ENCODE results near the gene GRIPAP1. TPM values are rescaled to one million over a fixed set of nuclear protein-coding genes. Genes with fewer than 3 reads are reported as not detected.

GRIPAP1 gene
- total and polyA plus RNA-seq, 2 of the 13 experiments (the other 11 are each of a cell fraction or from before 2014, with no cell fraction given), result 16.1 to 22.6 TPM

DNA sequence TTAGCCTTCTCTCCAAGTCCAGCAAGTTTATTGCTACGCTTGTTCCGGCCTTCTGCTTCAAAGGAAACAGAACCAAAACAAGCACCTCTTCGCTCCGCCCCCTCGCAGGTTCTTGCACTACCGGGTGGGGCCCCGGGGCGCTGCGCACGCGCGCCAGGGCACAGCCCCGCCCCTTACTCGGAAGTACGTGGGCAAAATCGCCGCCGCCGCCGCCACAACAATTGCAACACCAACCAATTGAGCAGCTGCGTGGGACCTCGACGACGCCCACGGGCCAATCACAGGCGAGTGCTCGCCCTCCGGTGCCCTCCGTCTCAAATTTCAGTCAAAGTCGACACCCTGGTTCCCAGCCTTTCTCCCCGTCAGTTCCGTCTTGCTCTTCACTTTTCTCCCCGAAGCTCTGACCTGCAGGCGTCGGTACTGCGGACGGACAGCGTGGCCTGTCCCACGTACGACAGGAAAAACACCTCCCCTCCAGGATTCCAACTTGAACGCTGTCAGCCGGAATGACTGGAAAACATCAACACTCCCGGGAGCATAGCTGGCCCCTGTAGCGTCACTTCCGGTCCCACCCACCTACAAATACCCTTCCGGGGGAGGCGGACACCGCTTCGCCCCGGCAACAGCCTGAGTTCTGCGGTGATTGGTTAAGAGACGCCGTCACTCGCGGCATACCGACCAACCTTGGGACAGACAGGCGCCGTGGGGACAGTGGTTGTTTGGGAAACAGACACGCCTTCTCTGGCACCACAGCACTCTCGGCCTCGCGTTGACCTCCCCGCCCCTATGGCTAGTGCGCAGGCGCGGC is 44.0 kb downstream of the GRIPAP1 start (continued):
- TF ChIP-seq ATF7 (IDR thresholded peaks at IDR 0.05), result no peak
- TF ChIP-seq ATF7 (CRISPR knock-in tag; IDR thresholded peaks at IDR 0.05), result 0 out of 2 replicates have a peak, but pooled peaks have one; percentile 13
- TF ChIP-seq, protein P1, sequence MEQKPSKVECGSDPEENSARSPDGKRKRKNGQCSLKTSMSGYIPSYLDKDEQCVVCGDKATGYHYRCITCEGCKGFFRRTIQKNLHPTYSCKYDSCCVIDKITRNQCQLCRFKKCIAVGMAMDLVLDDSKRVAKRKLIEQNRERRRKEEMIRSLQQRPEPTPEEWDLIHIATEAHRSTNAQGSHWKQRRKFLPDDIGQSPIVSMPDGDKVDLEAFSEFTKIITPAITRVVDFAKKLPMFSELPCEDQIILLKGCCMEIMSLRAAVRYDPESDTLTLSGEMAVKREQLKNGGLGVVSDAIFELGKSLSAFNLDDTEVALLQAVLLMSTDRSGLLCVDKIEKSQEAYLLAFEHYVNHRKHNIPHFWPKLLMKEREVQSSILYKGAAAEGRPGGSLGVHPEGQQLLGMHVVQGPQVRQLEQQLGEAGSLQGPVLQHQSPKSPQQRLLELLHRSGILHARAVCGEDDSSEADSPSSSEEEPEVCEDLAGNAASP (CRISPR knock-in tag; IDR thresholded peaks at IDR 0.05; ENCODE audit: borderline replicate concordance), result no peak
- no peak for TF ChIP-seq ZSCAN25 (CRISPR knock-in tag; IDR thresholded peaks at IDR 0.05)
- TF ChIP-seq, protein P2, sequence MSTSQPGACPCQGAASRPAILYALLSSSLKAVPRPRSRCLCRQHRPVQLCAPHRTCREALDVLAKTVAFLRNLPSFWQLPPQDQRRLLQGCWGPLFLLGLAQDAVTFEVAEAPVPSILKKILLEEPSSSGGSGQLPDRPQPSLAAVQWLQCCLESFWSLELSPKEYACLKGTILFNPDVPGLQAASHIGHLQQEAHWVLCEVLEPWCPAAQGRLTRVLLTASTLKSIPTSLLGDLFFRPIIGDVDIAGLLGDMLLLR (CRISPR knock-in tag; IDR thresholded peaks at IDR 0.05), result no peak
- TF ChIP-seq ZNF75D (CRISPR knock-in tag; IDR thresholded peaks at IDR 0.05; ENCODE audit: borderline replicate concordance), result no peak
- TF ChIP-seq ZFP90 (CRISPR knock-in tag; IDR thresholded peaks at IDR 0.05; ENCODE audit: borderline replicate concordance), result no peak
- no peak for TF ChIP-seq JUN (CRISPR knock-in tag; IDR thresholded peaks at IDR 0.05)
- TF ChIP-seq BHLHE40 (IDR thresholded peaks at IDR 0.05; ENCODE audit: low read length), result no peak
- TF ChIP-seq CEBPB (IDR thresholded peaks at IDR 0.05; ENCODE audit: borderline replicate concordance, low read depth, low read length), result peak; percentile 89
- TF ChIP-seq, protein P3, sequence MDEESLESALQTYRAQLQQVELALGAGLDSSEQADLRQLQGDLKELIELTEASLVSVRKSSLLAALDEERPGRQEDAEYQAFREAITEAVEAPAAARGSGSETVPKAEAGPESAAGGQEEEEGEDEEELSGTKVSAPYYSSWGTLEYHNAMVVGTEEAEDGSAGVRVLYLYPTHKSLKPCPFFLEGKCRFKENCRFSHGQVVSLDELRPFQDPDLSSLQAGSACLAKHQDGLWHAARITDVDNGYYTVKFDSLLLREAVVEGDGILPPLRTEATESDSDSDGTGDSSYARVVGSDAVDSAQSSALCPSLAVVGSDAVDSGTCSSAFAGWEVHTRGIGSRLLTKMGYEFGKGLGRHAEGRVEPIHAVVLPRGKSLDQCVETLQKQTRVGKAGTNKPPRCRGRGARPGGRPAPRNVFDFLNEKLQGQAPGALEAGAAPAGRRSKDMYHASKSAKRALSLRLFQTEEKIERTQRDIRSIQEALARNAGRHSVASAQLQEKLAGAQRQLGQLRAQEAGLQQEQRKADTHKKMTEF (CRISPR knock-in tag; IDR thresholded peaks at IDR 0.05), result peak; percentile 58; the same call in 1 of the 2 replicates
- peak in 1 of 2 experiments; percentile 67; a peak in 2 of 4 replicates for TF ChIP-seq POLR2A (IDR thresholded peaks at IDR 0.05; ENCODE audit: insufficient read depth in 1 of 2, low read depth in 2 of 2, low read length in 2 of 2)
- peak; percentile 27 for TF ChIP-seq TEAD3 (CRISPR knock-in tag; optimal IDR thresholded peaks at IDR 0.05; ENCODE audit: borderline replicate concordance)
- TF ChIP-seq PRMT3 (CRISPR knock-in tag; IDR thresholded peaks at IDR 0.05; ENCODE audit: borderline replicate concordance, low read depth), result no peak
- TF ChIP-seq, protein P4, sequence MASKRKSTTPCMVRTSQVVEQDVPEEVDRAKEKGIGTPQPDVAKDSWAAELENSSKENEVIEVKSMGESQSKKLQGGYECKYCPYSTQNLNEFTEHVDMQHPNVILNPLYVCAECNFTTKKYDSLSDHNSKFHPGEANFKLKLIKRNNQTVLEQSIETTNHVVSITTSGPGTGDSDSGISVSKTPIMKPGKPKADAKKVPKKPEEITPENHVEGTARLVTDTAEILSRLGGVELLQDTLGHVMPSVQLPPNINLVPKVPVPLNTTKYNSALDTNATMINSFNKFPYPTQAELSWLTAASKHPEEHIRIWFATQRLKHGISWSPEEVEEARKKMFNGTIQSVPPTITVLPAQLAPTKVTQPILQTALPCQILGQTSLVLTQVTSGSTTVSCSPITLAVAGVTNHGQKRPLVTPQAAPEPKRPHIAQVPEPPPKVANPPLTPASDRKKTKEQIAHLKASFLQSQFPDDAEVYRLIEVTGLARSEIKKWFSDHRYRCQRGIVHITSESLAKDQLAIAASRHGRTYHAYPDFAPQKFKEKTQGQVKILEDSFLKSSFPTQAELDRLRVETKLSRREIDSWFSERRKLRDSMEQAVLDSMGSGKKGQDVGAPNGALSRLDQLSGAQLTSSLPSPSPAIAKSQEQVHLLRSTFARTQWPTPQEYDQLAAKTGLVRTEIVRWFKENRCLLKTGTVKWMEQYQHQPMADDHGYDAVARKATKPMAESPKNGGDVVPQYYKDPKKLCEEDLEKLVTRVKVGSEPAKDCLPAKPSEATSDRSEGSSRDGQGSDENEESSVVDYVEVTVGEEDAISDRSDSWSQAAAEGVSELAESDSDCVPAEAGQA (IDR thresholded peaks at IDR 0.05; ENCODE audit: low read depth), result 0 out of 2 replicates have a peak, but pooled peaks have one; percentile 23
- TF ChIP-seq, protein P4 (CRISPR knock-in tag; IDR thresholded peaks at IDR 0.05; ENCODE audit: borderline replicate concordance), result no peak
- peak; percentile 49; the same call in 1 of the 2 replicates for TF ChIP-seq POLR2G (IDR thresholded peaks at IDR 0.05; ENCODE audit: low read depth, low read length)
- peak; percentile 59; the same call in 1 of the 2 replicates for TF ChIP-seq SIX1 (CRISPR knock-in tag; IDR thresholded peaks at IDR 0.05; ENCODE audit: borderline replicate concordance)
- TF ChIP-seq RFX5 (IDR thresholded peaks at IDR 0.05; ENCODE audit: low read depth, low read length), result peak; percentile 94
